HUES64 (cell line): ENCODE measurements around the gene UNC50.
A peak's percentile ranks its signal among the peaks of the same experiment; 100 is the strongest.
"Not testable (repeated sequence)": the region's sequence is repeated elsewhere in the genome, so short reads cannot be mapped to it uniquely, and the experiment has no call there.

Experiments used
- H3K27ac ChIP-seq: 2 replicates; pipeline ENCODE4 v1.7.0; 2013; ENCODE audit warnings: low read depth, low read length, inconsistent platforms
- H3K27me3 ChIP-seq: 2 replicates; pipeline ENCODE4 v1.6.1; 2013; ENCODE audit warnings: mild to moderate bottlenecking, low read length; ENCODE audit not compliant: insufficient read depth
- H3K36me3 ChIP-seq: 2 replicates; pipeline ENCODE4 v1.6.1; 2013; ENCODE audit warnings: mild to moderate bottlenecking, low read length; ENCODE audit not compliant: insufficient read depth
- H3K4me1 ChIP-seq: 2 replicates; pipeline ENCODE4 v1.6.1; 2013; ENCODE audit warnings: mild to moderate bottlenecking, low read length, moderate library complexity; ENCODE audit not compliant: insufficient read depth
- H3K4me3 ChIP-seq: 2 replicates; pipeline ENCODE4 v1.5.1; 2013; ENCODE audit warnings: mild to moderate bottlenecking, low read length, moderate library complexity
- H3K9ac ChIP-seq: 2 replicates; pipeline ENCODE4 v1.6.1; 2013; ENCODE audit warnings: mild to moderate bottlenecking, low read depth, low read length
- H3K9me3 ChIP-seq: 2 replicates; pipeline ENCODE4 v1.6.1; 2013; ENCODE audit warnings: low read depth, low read length; ENCODE audit not compliant: insufficient read depth
- WGBS: fragments of 150-250, 120-280 bp; methylation state at CpG from one replicate; pipeline ENCODE4 v1.1.7; 2013; ENCODE audit warnings: missing lambda C conversion rate; 5-methylcytosine and 5-hydroxymethylcytosine counted together

Gene UNC50

GRCh38 chr2:98594665-98595064, 13.7 kb upstream of the UNC50 start:
- H3K4me1 ChIP-seq, H3K9ac ChIP-seq, H3K4me3 ChIP-seq, H3K27ac ChIP-seq, H3K27me3 ChIP-seq, H3K9me3 ChIP-seq: not testable (repeated sequence)
- 80% methylated on average over 1 of the region's 4 CpGs for WGBS
- H3K36me3 ChIP-seq, result peaks cover 26% of the 10 kb centered on the region

- Histone ChIP-seq H3K9me3 (peaks cover 4% of the 10 kb centered on the region; the same call in 1 of the 2 replicates), H3K4me1 (no peaks in the 10 kb centered on the region), H3K36me3 (peaks cover 53% of the 10 kb centered on the region), H3K27ac (no peak overlapping the region), H3K27me3 (no peaks in the 10 kb centered on the region), H3K9ac (no peak overlapping the region), H3K4me3 (no peak overlapping the region)
- no CpG with 5 or more reads among the region's 1 CpG for WGBS
Observed at GRCh38 chr2:98598781-98599428, 9.5 kb upstream of the UNC50 start.

GRCh38 chr2:98601532-98602132, 6.8 kb upstream of the UNC50 start:
- H3K4me3 ChIP-seq, result no peak overlapping the region
- no peak overlapping the region for H3K9ac ChIP-seq
- H3K9me3 ChIP-seq, result no peaks in the 10 kb centered on the region
- no peak overlapping the region for H3K27ac ChIP-seq
- no peaks in the 10 kb centered on the region for H3K27me3 ChIP-seq
- H3K36me3 ChIP-seq, result peaks cover 55% of the 10 kb centered on the region
- 74% methylated on average over 3 of the region's 3 CpGs for WGBS
- no peaks in the 10 kb centered on the region for H3K4me1 ChIP-seq

- 94% methylated on average over 2 of the region's 2 CpGs for WGBS
- Histone ChIP-seq H3K9me3 (no peaks in the 10 kb centered on the region), H3K4me3 (no peak overlapping the region), H3K27me3 (no peaks in the 10 kb centered on the region), H3K27ac (no peak overlapping the region), H3K4me1 (peaks cover 8% of the 10 kb centered on the region; the same call in 1 of the 2 replicates), H3K9ac (no peak overlapping the region), H3K36me3 (peaks cover 33% of the 10 kb centered on the region)
Observed at GRCh38 chr2:98604547-98604946, 3.8 kb upstream of the UNC50 start.

GRCh38 chr2:98605076-98605475, 3.3 kb upstream of the UNC50 start:
- Histone ChIP-seq H3K4me1 (peaks cover 12% of the 10 kb centered on the region; the same call in 1 of the 2 replicates), H3K27me3 (no peaks in the 10 kb centered on the region), H3K9me3 (no peaks in the 10 kb centered on the region), H3K27ac (no peak overlapping the region), H3K9ac (no peak overlapping the region), H3K4me3 (no peak overlapping the region), H3K36me3 (peaks cover 32% of the 10 kb centered on the region)
- WGBS, result 83% methylated on average over 3 of the region's 3 CpGs

- H3K4me3 ChIP-seq, result peak overlapping the region; percentile 98; the same call in 1 of the 2 replicates
- peaks cover 12% of the 10 kb centered on the region; the same call in 1 of the 2 replicates for H3K4me1 ChIP-seq
- 95% methylated on average over 7 of the region's 7 CpGs for WGBS
- H3K27ac ChIP-seq, result no peak overlapping the region
- peaks cover 37% of the 10 kb centered on the region for H3K36me3 ChIP-seq
- peak overlapping the region; percentile 25; the same call in 1 of the 2 replicates for H3K9ac ChIP-seq
- no peaks in the 10 kb centered on the region for H3K27me3 ChIP-seq
- no peaks in the 10 kb centered on the region for H3K9me3 ChIP-seq
Observed at GRCh38 chr2:98606431-98606830, 2.0 kb upstream of the UNC50 start.

GRCh38 chr2:98607104-98607503, 1.3 kb upstream of the UNC50 start:
- Histone ChIP-seq H3K9ac (peak overlapping the region; percentile 87; the same call in 1 of the 2 replicates), H3K27me3 (no peaks in the 10 kb centered on the region), H3K9me3 (no peaks in the 10 kb centered on the region), H3K27ac (no peak overlapping the region), H3K4me3 (peak overlapping the region; percentile 98), H3K4me1 (peaks cover 12% of the 10 kb centered on the region; the same call in 1 of the 2 replicates), H3K36me3 (peaks cover 37% of the 10 kb centered on the region)
- 81% methylated on average over 4 of the region's 6 CpGs for WGBS

- Histone ChIP-seq H3K4me3 (peak overlapping the region; percentile 98), H3K9ac (peak overlapping the region; percentile 87), H3K27ac (peak overlapping the region; percentile 89), H3K27me3 (no peaks in the 10 kb centered on the region), H3K4me1 (peaks cover 12% of the 10 kb centered on the region; the same call in 1 of the 2 replicates), H3K36me3 (peaks cover 39% of the 10 kb centered on the region), H3K9me3 (no peaks in the 10 kb centered on the region)
- WGBS, result 8% methylated on average over 5 of the region's 7 CpGs
Observed at GRCh38 chr2:98607741-98608115, 661 bp upstream of the UNC50 start.

- H3K27me3 ChIP-seq, result no peaks in the 10 kb centered on the region
- H3K9me3 ChIP-seq, result no peaks in the 10 kb centered on the region
- peaks cover 41% of the 10 kb centered on the region for H3K36me3 ChIP-seq
- peak overlapping the region; percentile 98 for H3K4me3 ChIP-seq
- peak overlapping the region; percentile 86 for H3K27ac ChIP-seq
- 5% methylated on average over 29 of the region's 29 CpGs for WGBS
- H3K9ac ChIP-seq, result peak overlapping the region; percentile 87
- peaks cover 12% of the 10 kb centered on the region; the same call in 1 of the 2 replicates for H3K4me1 ChIP-seq
Observed at GRCh38 chr2:98608962-98609604, 694 bp downstream of the UNC50 start.

- Histone ChIP-seq H3K27ac (no peak overlapping the region), H3K4me3 (no peak overlapping the region), H3K4me1 (peaks cover 7% of the 10 kb centered on the region; the same call in 1 of the 2 replicates), H3K9me3 (no peaks in the 10 kb centered on the region), H3K36me3 (peaks cover 90% of the 10 kb centered on the region), H3K27me3 (no peaks in the 10 kb centered on the region), H3K9ac (no peak overlapping the region)
- WGBS, result 94% methylated on average over 9 of the region's 9 CpGs
Observed at GRCh38 chr2:98614024-98614739, 5.8 kb downstream of the UNC50 start.

GRCh38 chr2:98615481-98615880, 7.1 kb downstream of the UNC50 start:
- Histone ChIP-seq H3K9me3 (no peaks in the 10 kb centered on the region), H3K36me3 (peaks cover 83% of the 10 kb centered on the region), H3K4me1 (no peaks in the 10 kb centered on the region), H3K4me3 (no peak overlapping the region), H3K9ac (no peak overlapping the region), H3K27me3 (no peaks in the 10 kb centered on the region), H3K27ac (no peak overlapping the region)
- 90% methylated on average over 5 of the region's 5 CpGs for WGBS
